OCI-LY7 (cell line): ENCODE measurements around the gene PATJ. TPM values are rescaled to one million over a fixed set of nuclear protein-coding genes. Genes with fewer than 3 reads are reported as not detected.

ENCODE experiments used
- BruUV-seq: library from RNA; stranded (reverse); fragments of 400-500 nt; replicated peaks from 2 replicates; lab custom pipeline; 2021; lab: Mats Ljungman, UMichigan
- CTCF ChIA-PET: fragments of 300-600 bp; sonication (Branson Sonifier 250); formaldehyde crosslinking; loops from one replicate; lab custom pipeline; 2022; ENCODE audit warnings: antibody characterized with exemption; ENCODE audit not compliant: unreplicated experiment; lab: Charles Lee
- POLR2A ChIA-PET: fragments of 300-600 bp; sonication (Branson Sonifier 250); formaldehyde crosslinking; loops from one replicate; lab custom pipeline; 2022; ENCODE audit warnings: antibody characterized with exemption; lab: Charles Lee
- DNase-seq: peaks from one replicate; pipeline ENCODE4 v3.0.0-alpha.2; 2015; ENCODE audit warnings: low spot score
- H2AFZ ChIP-seq: fragments of 200-600 bp; sonication (generic), shearing (Covaris generic); 2 replicates; pipeline ENCODE4 v1.6.1; 2014; ENCODE audit warnings: mild to moderate bottlenecking, antibody characterized with exemption, low read length, moderate library complexity
- H3K27ac ChIP-seq: fragments of 200-600 bp; sonication (generic); 2 replicates; pipeline ENCODE4 v1.5.1; 2014; ENCODE audit warnings: mixed run types, low read depth, mild to moderate bottlenecking, moderate library complexity, low read length, inconsistent platforms; ENCODE audit not compliant: poor library complexity, severe bottlenecking
- H3K36me3 ChIP-seq: fragments of 200-600 bp; sonication (generic); 2 replicates; pipeline ENCODE4 v1.6.1; 2014; ENCODE audit warnings: mild to moderate bottlenecking, antibody characterized with exemption, low read length, moderate library complexity, mixed read lengths; ENCODE audit not compliant: insufficient read depth
- H3K4me1 ChIP-seq: fragments of 200-600 bp; sonication (generic); 2 replicates; pipeline ENCODE4 v1.5.1; 2014; ENCODE audit warnings: mild to moderate bottlenecking, low read length; ENCODE audit not compliant: insufficient read depth, poor library complexity, severe bottlenecking
- H3K4me2 ChIP-seq: fragments of 200-600 bp; sonication (generic); 2 replicates; pipeline ENCODE4 v1.6.1; 2014; ENCODE audit warnings: mild to moderate bottlenecking, low read length
- H3K4me3 ChIP-seq: fragments of 200-600 bp; sonication (generic); 2 replicates; pipeline ENCODE4 v1.5.1; 2014; ENCODE audit warnings: mild to moderate bottlenecking, low read depth, low read length; ENCODE audit not compliant: poor library complexity, severe bottlenecking
- H3K79me2 ChIP-seq: fragments of 200-600 bp; sonication (generic); 2 replicates; pipeline ENCODE4 v1.6.1; 2016; ENCODE audit warnings: low read depth, mild to moderate bottlenecking, low read length, moderate library complexity, mixed read lengths; ENCODE audit not compliant: insufficient read depth
- H3K9me2 ChIP-seq: fragments of 200-600 bp; sonication (generic); 2 replicates; pipeline ENCODE4 v1.6.1; 2016; ENCODE audit warnings: mild to moderate bottlenecking, low read length, mixed read lengths; ENCODE audit not compliant: insufficient read depth
- H3K9me3 ChIP-seq: fragments of 200-600 bp; sonication (generic); 2 replicates; pipeline ENCODE4 v1.6.1; 2014; ENCODE audit warnings: mild to moderate bottlenecking, mixed run types, low read length, mixed read lengths
- H4K20me1 ChIP-seq: fragments of 200-600 bp; sonication (generic); 2 replicates; pipeline ENCODE4 v1.6.1; 2014; ENCODE audit warnings: mild to moderate bottlenecking, antibody characterized with exemption, low read length, moderate library complexity, mixed read lengths; ENCODE audit not compliant: insufficient read depth
- EZH2phosphoT487 ChIP-seq: fragments of 200-600 bp; sonication (generic); IDR thresholded peaks from 2 replicates; pipeline ENCODE4 v1.6.1; 2018; ENCODE audit warnings: low read depth, borderline replicate concordance, mild to moderate bottlenecking, mixed run types, antibody characterized with exemption, low read length, moderate library complexity, mixed read lengths
- intact Hi-C: fragments of 100-400 bp; cut with micrococcal nuclease; formaldehyde crosslinking; loops from one replicate; pipeline ENCODE4 v1.10.0; 2022; ENCODE audit not compliant: unreplicated experiment
- total RNA-seq, 2 experiments: library from RNA; depleted of rRNA in 1 of 2; stranded (reverse); fragments of >200 nt in 1 of 2; shearing (Covaris generic) in 1 of 2; gene quantifications; 2 replicates each; pipeline ENCODE4 v1.2.3, GENCODE V29; 2014 to 2022
- TF ChIP-seq, protein P1 (sequence below): fragments of 200-600 bp; sonication (generic); conservative IDR thresholded peaks from 2 replicates; pipeline ENCODE4 v1.5.1; 2014; ENCODE audit warnings: mild to moderate bottlenecking, antibody characterized with exemption, low read length, moderate library complexity, mixed read lengths

PATJ gene
- total RNA-seq, 2 experiments from 2014 or later, result 0.95 to 4.0 TPM

DNA sequence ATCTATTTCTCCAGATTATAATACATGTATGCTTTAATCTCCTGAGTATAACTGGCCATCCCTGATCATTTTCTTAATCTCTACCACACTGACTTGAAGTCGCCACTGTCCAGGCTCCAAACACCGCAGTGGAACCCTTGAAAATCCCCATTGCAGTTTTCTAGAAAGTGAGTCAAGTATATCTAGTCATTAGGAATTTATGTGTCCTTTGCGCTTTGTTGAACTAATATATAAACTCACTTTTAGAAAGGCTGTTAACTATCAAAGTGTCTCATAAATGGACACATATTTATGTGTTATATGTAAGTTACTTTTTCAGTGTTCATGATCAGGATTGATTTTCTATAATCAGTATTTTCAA lies 211.5 kb downstream of the PATJ start:
- intact Hi-C loops, result no loop called here
- no TSS peak for BruUV-seq
- CTCF ChIA-PET, result no interaction called here

DNA sequence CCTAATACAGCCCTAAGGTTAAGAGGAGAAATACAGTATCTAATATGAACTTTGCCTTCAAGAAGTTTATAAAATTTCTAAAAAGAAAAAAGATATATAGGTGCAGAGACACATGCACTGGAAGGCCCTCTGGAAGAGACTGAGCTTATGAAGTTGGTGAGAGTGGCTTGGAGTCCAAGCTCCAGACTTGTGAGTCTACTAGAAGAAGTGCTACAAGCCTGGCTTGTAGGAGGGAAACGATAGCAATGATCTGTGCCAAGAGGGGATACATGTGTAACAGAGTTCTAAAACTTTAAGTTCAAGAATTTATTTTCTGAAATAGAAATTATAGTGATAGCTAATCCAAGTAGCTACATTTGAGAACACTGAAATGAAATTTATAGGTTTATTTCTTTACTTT lies 213.0 kb downstream of the PATJ start:
- ChIA-PET POLR2A (no interaction called here), CTCF (no interaction called here)
- H2AFZ ChIP-seq, result no peak overlapping the region
- H3K9me2 ChIP-seq, result no peaks in the 10 kb centered on the region
- no peaks in the 10 kb centered on the region for H3K9me3 ChIP-seq
- H3K4me2 ChIP-seq, result no peak overlapping the region
- H3K4me3 ChIP-seq, result no peak overlapping the region
- TF ChIP-seq, protein P1, sequence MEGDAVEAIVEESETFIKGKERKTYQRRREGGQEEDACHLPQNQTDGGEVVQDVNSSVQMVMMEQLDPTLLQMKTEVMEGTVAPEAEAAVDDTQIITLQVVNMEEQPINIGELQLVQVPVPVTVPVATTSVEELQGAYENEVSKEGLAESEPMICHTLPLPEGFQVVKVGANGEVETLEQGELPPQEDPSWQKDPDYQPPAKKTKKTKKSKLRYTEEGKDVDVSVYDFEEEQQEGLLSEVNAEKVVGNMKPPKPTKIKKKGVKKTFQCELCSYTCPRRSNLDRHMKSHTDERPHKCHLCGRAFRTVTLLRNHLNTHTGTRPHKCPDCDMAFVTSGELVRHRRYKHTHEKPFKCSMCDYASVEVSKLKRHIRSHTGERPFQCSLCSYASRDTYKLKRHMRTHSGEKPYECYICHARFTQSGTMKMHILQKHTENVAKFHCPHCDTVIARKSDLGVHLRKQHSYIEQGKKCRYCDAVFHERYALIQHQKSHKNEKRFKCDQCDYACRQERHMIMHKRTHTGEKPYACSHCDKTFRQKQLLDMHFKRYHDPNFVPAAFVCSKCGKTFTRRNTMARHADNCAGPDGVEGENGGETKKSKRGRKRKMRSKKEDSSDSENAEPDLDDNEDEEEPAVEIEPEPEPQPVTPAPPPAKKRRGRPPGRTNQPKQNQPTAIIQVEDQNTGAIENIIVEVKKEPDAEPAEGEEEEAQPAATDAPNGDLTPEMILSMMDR, result no peak
- TF ChIP-seq EZH2phosphoT487, result no peak
- H3K79me2 ChIP-seq, result no peaks in the 10 kb centered on the region
- no peaks in the 10 kb centered on the region for H3K4me1 ChIP-seq
- H4K20me1 ChIP-seq, result no peaks in the 10 kb centered on the region
- BruUV-seq, result no TSS peak
- DNase-seq, result no peak
- no peaks in the 10 kb centered on the region for H3K36me3 ChIP-seq
- intact Hi-C loops, result no loop called here
- H3K27ac ChIP-seq, result no peak overlapping the region

More for the DNA sequence above, 211.5 kb downstream of the PATJ start:
- no peak overlapping the region for H2AFZ ChIP-seq
- no peaks in the 10 kb centered on the region for H3K9me3 ChIP-seq
- no peaks in the 10 kb centered on the region for H4K20me1 ChIP-seq
- no peaks in the 10 kb centered on the region for H3K9me2 ChIP-seq
- no peak overlapping the region for H3K27ac ChIP-seq
- no peak overlapping the region for H3K4me2 ChIP-seq
- H3K36me3 ChIP-seq, result no peaks in the 10 kb centered on the region
- no peaks in the 10 kb centered on the region for H3K4me1 ChIP-seq
- TF ChIP-seq, protein P1, result no peak
- TF ChIP-seq EZH2phosphoT487, result no peak
- H3K79me2 ChIP-seq, result no peaks in the 10 kb centered on the region
- H3K4me3 ChIP-seq, result no peak overlapping the region
- no peak for DNase-seq
- POLR2A ChIA-PET, result interaction anchor here (0.8 kb wide), 1 partner anchor 19 kb away, joined by 3 read pairs; no protein-coding TSS in a partner anchor

DNA sequence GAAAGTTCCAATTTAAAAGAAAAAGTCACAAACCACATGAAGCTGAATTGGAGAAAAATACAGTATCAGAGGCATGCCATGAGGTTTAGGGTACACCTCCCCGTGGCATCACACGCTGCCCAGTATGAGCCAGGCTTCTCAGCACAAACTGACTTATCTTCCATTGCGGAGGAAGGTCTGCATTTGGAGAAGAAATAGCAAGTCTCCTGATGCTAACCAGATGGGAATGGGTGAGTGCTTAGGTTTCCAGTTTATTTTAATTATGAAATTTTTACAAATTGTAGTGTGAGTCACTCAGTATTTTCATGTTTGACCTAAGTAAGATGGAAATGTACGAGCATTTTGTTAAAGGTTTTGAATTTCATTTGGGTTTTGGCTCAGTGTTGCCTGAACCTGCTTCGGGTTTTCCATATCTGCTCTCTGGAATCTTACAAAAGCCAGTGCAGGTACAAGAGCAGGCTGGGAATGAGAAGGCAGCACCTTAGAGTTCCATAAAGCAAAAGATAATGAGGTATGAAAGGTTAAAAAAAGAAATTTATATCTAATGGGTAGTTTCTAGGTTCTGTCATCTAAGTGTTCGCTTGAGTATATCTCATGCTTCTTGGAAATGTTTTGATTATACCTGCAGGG lies 213.9 kb downstream of the PATJ start:
- intact Hi-C loops, result no loop called here
- POLR2A ChIA-PET, result no interaction called here

More for the DNA sequence above, 213.9 kb downstream of the PATJ start:
- CTCF ChIA-PET, result interaction anchor here (0.5 kb wide), 1 partner anchor 1058 kb away, joined by 3 read pairs; no protein-coding TSS in a partner anchor
- no TSS peak for BruUV-seq
- no peaks in the 10 kb centered on the region for H3K4me1 ChIP-seq
- no peak overlapping the region for H2AFZ ChIP-seq
- no peak overlapping the region for H3K4me2 ChIP-seq
- no peaks in the 10 kb centered on the region for H3K9me3 ChIP-seq
- no peaks in the 10 kb centered on the region for H3K79me2 ChIP-seq
- H3K27ac ChIP-seq, result no peak overlapping the region
- no peak for DNase-seq
- no peak overlapping the region for H3K4me3 ChIP-seq
- H3K36me3 ChIP-seq, result no peaks in the 10 kb centered on the region
- no peaks in the 10 kb centered on the region for H3K9me2 ChIP-seq
- TF ChIP-seq, protein P1, result no peak
- TF ChIP-seq EZH2phosphoT487, result no peak
- no peaks in the 10 kb centered on the region for H4K20me1 ChIP-seq
